SK-N-SH (cell line): ENCODE data around the gene MAP1LC3B. TPM values are rescaled to one million over a fixed set of nuclear protein-coding genes. Genes with fewer than 3 reads are reported as not detected.

ENCODE experiments used
- CTCF ChIA-PET: fragments of 300-600, 350-600 bp; formaldehyde crosslinking; extraction: SDS; loops from one replicate; lab custom pipeline; 2021; lab: Yijun Ruan, JAX
- POLR2A ChIA-PET: fragments of 350-600 bp; sonication (Branson Sonifier 250); formaldehyde crosslinking; extraction: SDS; loops from one replicate; lab custom pipeline; 2020; ENCODE audit warnings: antibody characterized with exemption, inconsistent platforms; lab: Yijun Ruan, JAX
- DNase-seq: peaks from one replicate; pipeline ENCODE4 v3.0.0; 2012
- H2AFZ ChIP-seq: fragments of 200-600 bp; sonication (generic); 2 replicates; pipeline ENCODE4 v1.8.1; 2016; ENCODE audit warnings: antibody characterized with exemption, mild to moderate bottlenecking, low read depth
- H3F3A ChIP-seq: fragments of 200-600 bp; sonication (generic); replicated peaks from 2 replicates; pipeline ENCODE3; 2016; ENCODE audit warnings: antibody characterized with exemption, mild to moderate bottlenecking; ENCODE audit not compliant: insufficient read depth
- H3K27ac ChIP-seq, 2 experiments: fragments of 200-500 bp in 1 of 2; fragments of 200-600 bp in 1 of 2; sonication (Bioruptor generic) in 1 of 2; sonication (generic), shearing (Covaris generic) in 1 of 2; 2 replicates each; pipeline versions ENCODE4 v1.5.1 to v1.6.1; 2014 to 2016; ENCODE audit warnings: low read depth in 2 of 2, inconsistent platforms in 1 of 2, low read length in 1 of 2, mild to moderate bottlenecking in 1 of 2, mixed read lengths in 1 of 2
- H3K27me3 ChIP-seq: fragments of 200-600 bp; sonication (generic), shearing (Covaris generic); 2 replicates; pipeline ENCODE4 v1.6.1; 2016; ENCODE audit warnings: mixed run types; ENCODE audit not compliant: insufficient read depth
- H3K36me3 ChIP-seq, 2 experiments: fragments of 200-500 bp in 1 of 2; fragments of 200-600 bp in 1 of 2; sonication (Bioruptor generic) in 1 of 2; sonication (generic) in 1 of 2; replicated peaks in 1 of 2; 2 replicates each; pipeline versions ENCODE3 to v1.5.1; 2014 to 2016; ENCODE audit warnings: low read length in 1 of 2, mild to moderate bottlenecking in 1 of 2; ENCODE audit not compliant: insufficient read depth in 2 of 2, control insufficient read depth in 1 of 2
- H3K4me1 ChIP-seq, 2 experiments: fragments of 200-500 bp in 1 of 2; fragments of 200-600 bp in 1 of 2; sonication (Bioruptor generic) in 1 of 2; sonication (generic), shearing (Covaris generic) in 1 of 2; 2 replicates each; pipeline versions ENCODE4 v1.5.1 to v1.6.1; 2014 to 2016; ENCODE audit warnings: low read depth in 1 of 2, low read length in 1 of 2, mixed run types in 1 of 2; ENCODE audit not compliant: insufficient read depth in 2 of 2, control insufficient read depth in 1 of 2
- H3K4me2 ChIP-seq: fragments of 200-600 bp; sonication (generic), shearing (Covaris generic); 2 replicates; pipeline ENCODE4 v1.6.1; 2017; ENCODE audit warnings: mixed run types
- H3K4me3 ChIP-seq, 2 experiments: fragments of 200-500 bp in 1 of 2; fragments of 200-600 bp in 1 of 2; sonication (Bioruptor generic) in 1 of 2; sonication (generic), shearing (Covaris generic) in 1 of 2; 2 replicates each; pipeline versions ENCODE4 v1.5.1 to v1.8.1; 2014 to 2016; ENCODE audit warnings: low read depth in 2 of 2, inconsistent platforms in 1 of 2, low read length in 1 of 2, mild to moderate bottlenecking in 1 of 2, mixed read lengths in 1 of 2, moderate library complexity in 1 of 2
- H3K79me2 ChIP-seq: fragments of 200-600 bp; sonication (generic); 2 replicates; pipeline ENCODE4 v1.8.1; 2017; ENCODE audit warnings: mild to moderate bottlenecking; ENCODE audit not compliant: insufficient read depth
- H3K9ac ChIP-seq: fragments of 200-600 bp; sonication (generic); 2 replicates; pipeline ENCODE4 v1.6.1; 2017; ENCODE audit warnings: mixed run types
- H3K9me2 ChIP-seq: fragments of 200-600 bp; sonication (generic); 2 replicates; pipeline ENCODE4 v1.6.1; 2017; ENCODE audit warnings: mixed run types
- H3K9me3 ChIP-seq: fragments of 200-600 bp; sonication (generic); 2 replicates; pipeline ENCODE4 v1.6.1; 2017; ENCODE audit warnings: mixed run types, mild to moderate bottlenecking, moderate library complexity
- H4K20me1 ChIP-seq: fragments of 200-600 bp; sonication (generic); 2 replicates; pipeline ENCODE4 v1.6.1; 2017; ENCODE audit warnings: mild to moderate bottlenecking, mixed run types; ENCODE audit not compliant: insufficient read depth
- ELF1 ChIP-seq: IDR thresholded peaks from 2 replicates; pipeline ENCODE4 v1.4.0; 2012
- EP300 ChIP-seq, 2 experiments: IDR thresholded peaks; 2 replicates each; pipeline versions ENCODE4 v1.4.0 to v1.6.1; 2012; ENCODE audit warnings: borderline replicate concordance in 1 of 2, low read depth in 1 of 2, low read length in 1 of 2
- FOSL2 ChIP-seq: IDR thresholded peaks from 2 replicates; pipeline ENCODE4 v1.4.0; 2012; ENCODE audit warnings: low read depth, mild to moderate bottlenecking, moderate library complexity, borderline replicate concordance
- GABPA ChIP-seq: IDR thresholded peaks from 2 replicates; pipeline ENCODE4 v1.4.0; 2012; ENCODE audit warnings: low read depth, mild to moderate bottlenecking
- JUND ChIP-seq: IDR thresholded peaks from 2 replicates; pipeline ENCODE4 v1.4.0; 2012
- MEF2A ChIP-seq: IDR thresholded peaks from 2 replicates; pipeline ENCODE4 v1.4.0; 2012; ENCODE audit warnings: low read depth, borderline replicate concordance
- MXI1 ChIP-seq: IDR thresholded peaks from 2 replicates; pipeline ENCODE4 v1.6.1; 2012; ENCODE audit warnings: mild to moderate bottlenecking, low read depth, low read length, improper control_type of control experiment
- NRF1 ChIP-seq: IDR thresholded peaks from 2 replicates; pipeline ENCODE4 v1.6.1; 2012; ENCODE audit warnings: low read depth, mild to moderate bottlenecking, low read length
- POLR2AphosphoS5 ChIP-seq: IDR thresholded peaks from 2 replicates; pipeline ENCODE4 v1.6.1; 2012; ENCODE audit warnings: low read depth, low read length
- RAD21 ChIP-seq: IDR thresholded peaks from 2 replicates; pipeline ENCODE4 v1.6.1; 2012; ENCODE audit warnings: mild to moderate bottlenecking, low read length
- RCOR1 ChIP-seq: fragments of 150-350 bp; IDR thresholded peaks from 2 replicates; pipeline ENCODE4 v1.6.1; 2017; ENCODE audit warnings: antibody characterized with exemption, low read length
- RFX5 ChIP-seq: IDR thresholded peaks from 2 replicates; pipeline ENCODE4 v1.6.1; 2012; ENCODE audit warnings: mild to moderate bottlenecking, improper control_type of control experiment, low read length
- TCF12 ChIP-seq: IDR thresholded peaks from 2 replicates; pipeline ENCODE4 v1.4.0; 2012
- WGBS: methylation state at CpG from one replicate; pipeline ENCODE4 v1.1.6; 2017; ENCODE audit warnings: low lambda C conversion rate; 5-methylcytosine and 5-hydroxymethylcytosine counted together
- polyA plus RNA-seq, 3 experiments: library from polyadenylated mRNA; depleted of rRNA; stranded (reverse); fragments of >200 nt; gene quantifications; 2 replicates each; pipeline ENCODE4 v1.2.3, GENCODE V29; 2012
- TF ChIP-seq, protein P1 (sequence below): IDR thresholded peaks from 2 replicates; pipeline ENCODE4 v1.4.0; 2012; ENCODE audit warnings: low read depth, borderline replicate concordance
- TF ChIP-seq, protein P2 (sequence below): fragments of 150-350 bp; IDR thresholded peaks from 2 replicates; pipeline ENCODE4 v1.6.1; 2016; ENCODE audit warnings: mild to moderate bottlenecking, low read depth, low read length
- TF ChIP-seq, protein P3 (sequence below): IDR thresholded peaks from 2 replicates; pipeline ENCODE4 v1.4.0; 2012; ENCODE audit warnings: low read depth
- TF ChIP-seq, protein P4 (sequence below): IDR thresholded peaks from 2 replicates; pipeline ENCODE4 v1.4.0; 2012; ENCODE audit warnings: low read depth, borderline replicate concordance

Gene MAP1LC3B
- polyA plus RNA-seq, 1 of the 3 experiments (the other 2 are of a cell fraction) = 33.7 TPM

DNA sequence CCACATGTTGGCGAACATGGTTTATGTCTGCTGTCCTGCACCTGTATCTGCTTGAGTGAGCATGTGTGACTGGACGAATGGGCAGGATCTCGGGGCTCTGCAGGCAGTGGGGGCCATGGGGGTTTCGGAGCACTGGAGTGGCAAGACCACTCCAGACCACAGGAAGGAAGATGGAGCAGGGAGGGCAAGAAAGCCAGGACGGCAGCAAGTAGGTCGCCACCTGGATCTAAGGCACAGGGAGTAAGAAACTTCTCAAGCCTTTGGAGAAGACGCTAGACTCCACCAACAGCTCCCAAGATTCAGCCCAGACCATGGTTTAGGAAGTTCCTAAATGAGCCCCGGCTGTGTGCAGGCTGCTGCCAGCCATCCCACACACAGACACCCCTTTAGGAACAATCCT lies 42.1 kb upstream of the MAP1LC3B start:
- H2AFZ ChIP-seq = no peak overlapping the region
- peak overlapping the region in 1 of 2 experiments; percentile 77; a peak in 2 of 4 replicates for H3K27ac ChIP-seq
- H3K27me3 ChIP-seq = no peaks in the 10 kb centered on the region
- peaks cover 3% of the 10 kb centered on the region for H3F3A ChIP-seq
- peaks cover 14% of the 10 kb centered on the region; the same call in 1 of the 2 replicates for H3K79me2 ChIP-seq
- H3K36me3 ChIP-seq = peaks cover 6 to 9% of the 10 kb centered on the region in 2 experiments
- TF ChIP-seq, protein P1, sequence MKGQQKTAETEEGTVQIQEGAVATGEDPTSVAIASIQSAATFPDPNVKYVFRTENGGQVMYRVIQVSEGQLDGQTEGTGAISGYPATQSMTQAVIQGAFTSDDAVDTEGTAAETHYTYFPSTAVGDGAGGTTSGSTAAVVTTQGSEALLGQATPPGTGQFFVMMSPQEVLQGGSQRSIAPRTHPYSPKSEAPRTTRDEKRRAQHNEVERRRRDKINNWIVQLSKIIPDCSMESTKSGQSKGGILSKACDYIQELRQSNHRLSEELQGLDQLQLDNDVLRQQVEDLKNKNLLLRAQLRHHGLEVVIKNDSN = no peak
- no peak for TF ChIP-seq RFX5
- TF ChIP-seq MEF2A = no peak
- no peak for TF ChIP-seq TCF12
- TF ChIP-seq JUND = no peak
- no peak for TF ChIP-seq EP300 (IDR thresholded peaks at IDR 0.05; ENCODE audit: borderline replicate concordance in 1 of 2, low read depth in 1 of 2, low read length in 1 of 2)
- TF ChIP-seq RAD21 = no peak
- TF ChIP-seq, protein P2, sequence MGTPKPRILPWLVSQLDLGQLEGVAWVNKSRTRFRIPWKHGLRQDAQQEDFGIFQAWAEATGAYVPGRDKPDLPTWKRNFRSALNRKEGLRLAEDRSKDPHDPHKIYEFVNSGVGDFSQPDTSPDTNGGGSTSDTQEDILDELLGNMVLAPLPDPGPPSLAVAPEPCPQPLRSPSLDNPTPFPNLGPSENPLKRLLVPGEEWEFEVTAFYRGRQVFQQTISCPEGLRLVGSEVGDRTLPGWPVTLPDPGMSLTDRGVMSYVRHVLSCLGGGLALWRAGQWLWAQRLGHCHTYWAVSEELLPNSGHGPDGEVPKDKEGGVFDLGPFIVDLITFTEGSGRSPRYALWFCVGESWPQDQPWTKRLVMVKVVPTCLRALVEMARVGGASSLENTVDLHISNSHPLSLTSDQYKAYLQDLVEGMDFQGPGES = no peak
- TF ChIP-seq NRF1 = no peak
- TF ChIP-seq, protein P3, sequence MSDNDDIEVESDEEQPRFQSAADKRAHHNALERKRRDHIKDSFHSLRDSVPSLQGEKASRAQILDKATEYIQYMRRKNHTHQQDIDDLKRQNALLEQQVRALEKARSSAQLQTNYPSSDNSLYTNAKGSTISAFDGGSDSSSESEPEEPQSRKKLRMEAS = no peak
- TF ChIP-seq, protein P4, sequence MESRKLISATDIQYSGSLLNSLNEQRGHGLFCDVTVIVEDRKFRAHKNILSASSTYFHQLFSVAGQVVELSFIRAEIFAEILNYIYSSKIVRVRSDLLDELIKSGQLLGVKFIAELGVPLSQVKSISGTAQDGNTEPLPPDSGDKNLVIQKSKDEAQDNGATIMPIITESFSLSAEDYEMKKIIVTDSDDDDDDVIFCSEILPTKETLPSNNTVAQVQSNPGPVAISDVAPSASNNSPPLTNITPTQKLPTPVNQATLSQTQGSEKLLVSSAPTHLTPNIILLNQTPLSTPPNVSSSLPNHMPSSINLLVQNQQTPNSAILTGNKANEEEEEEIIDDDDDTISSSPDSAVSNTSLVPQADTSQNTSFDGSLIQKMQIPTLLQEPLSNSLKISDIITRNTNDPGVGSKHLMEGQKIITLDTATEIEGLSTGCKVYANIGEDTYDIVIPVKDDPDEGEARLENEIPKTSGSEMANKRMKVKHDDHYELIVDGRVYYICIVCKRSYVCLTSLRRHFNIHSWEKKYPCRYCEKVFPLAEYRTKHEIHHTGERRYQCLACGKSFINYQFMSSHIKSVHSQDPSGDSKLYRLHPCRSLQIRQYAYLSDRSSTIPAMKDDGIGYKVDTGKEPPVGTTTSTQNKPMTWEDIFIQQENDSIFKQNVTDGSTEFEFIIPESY = no peak
- CTCF ChIA-PET = interaction anchor here (0.9 to 1.5 kb wide), 4 partner anchors 24 to 67 kb away, joined by 3 to 5 read pairs (median 4); partner anchors contain the start of gene FBXO31
- no peaks in the 10 kb centered on the region for H4K20me1 ChIP-seq
- no peak overlapping the region for H3K9ac ChIP-seq
- H3K9me2 ChIP-seq = no peaks in the 10 kb centered on the region
- DNase-seq = no peak
- no peaks in the 10 kb centered on the region for H3K9me3 ChIP-seq
- H3K4me2 ChIP-seq = no peak overlapping the region
- POLR2A ChIA-PET = interaction anchor here (1.6 kb wide), 1 partner anchor 33 kb away, joined by 4 read pairs; the partner anchor contains the start of gene C16orf95
- 95% methylated on average over 8 of the region's 8 CpGs for WGBS
- H3K4me1 ChIP-seq = peaks cover 0 to 30% of the 10 kb centered on the region in 2 experiments; a peak in 3 of 4 replicates
- H3K4me3 ChIP-seq = no peak overlapping the region

DNA sequence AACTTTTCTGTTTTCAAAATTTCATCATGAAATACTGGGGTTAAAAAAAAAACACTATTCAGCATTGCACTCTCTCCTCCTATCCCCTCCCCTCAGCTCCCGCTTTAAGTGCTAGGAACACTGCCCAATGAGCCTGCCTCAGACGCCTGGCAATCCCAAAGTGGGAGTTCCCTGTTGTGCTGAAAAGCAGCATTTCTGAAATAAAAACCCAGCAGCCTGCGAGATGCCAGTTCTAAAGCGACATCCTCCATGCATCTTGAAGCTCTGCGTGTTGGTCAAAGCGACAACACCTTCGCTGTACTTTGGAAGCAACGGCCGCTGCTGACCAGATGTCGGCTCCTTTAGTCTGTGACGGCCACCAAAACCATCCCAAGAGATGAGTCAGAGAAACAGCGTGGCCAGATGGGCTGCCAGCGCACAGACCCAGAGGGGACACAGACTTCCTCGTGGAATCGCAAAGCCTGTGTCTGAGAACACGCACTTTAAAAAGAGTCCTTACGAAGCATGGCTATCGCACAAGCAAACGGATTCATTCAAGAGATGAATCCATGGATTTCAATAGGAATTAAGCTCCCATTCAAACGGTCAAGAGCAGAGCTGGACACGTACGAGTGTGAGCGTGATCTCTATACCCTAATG lies 41.3 kb upstream of the MAP1LC3B start:
- Histone ChIP-seq H3K9me3 (no peaks in the 10 kb centered on the region), H3F3A (peaks cover 3% of the 10 kb centered on the region), H3K9me2 (no peaks in the 10 kb centered on the region), H3K27me3 (no peaks in the 10 kb centered on the region), H3K4me2 (peak overlapping the region; percentile 43; the same call in 1 of the 2 replicates), H2AFZ (no peak overlapping the region), H3K9ac (no peak overlapping the region), H3K27ac (peak overlapping the region; percentile 6 to 77; a peak in 3 of 4 replicates), H3K4me1 (peaks cover 0 to 30% of the 10 kb centered on the region in 2 experiments; a peak in 3 of 4 replicates), H3K4me3 (peak overlapping the region in 1 of 2 experiments; percentile 1; a peak in 1 of 4 replicates), H3K36me3 (peaks cover 6 to 9% of the 10 kb centered on the region in 2 experiments), H3K79me2 (peaks cover 14% of the 10 kb centered on the region; the same call in 1 of the 2 replicates), H4K20me1 (no peaks in the 10 kb centered on the region)
- WGBS = 40% methylated on average over 23 of the region's 23 CpGs
- peak; percentile 85 for DNase-seq
- TF ChIP-seq RCOR1 (peak; percentile 47; the same call in 1 of the 2 replicates), RFX5 (no peak), TCF12 (peak; percentile 68), MXI1 (peak; percentile 96), POLR2AphosphoS5 (0 out of 2 replicates have a peak, but pooled peaks have one; percentile 17), GABPA (no peak), FOSL2 (peak; percentile 18; the same call in 1 of the 2 replicates), ELF1 (no peak)
- TF ChIP-seq, protein P1 = no peak
- POLR2A ChIA-PET = interaction anchor here (0.6 to 1.6 kb wide), 2 partner anchors 34 to 429 kb away, joined by 3 to 4 read pairs; partner anchors contain the start of gene C16orf95
- CTCF ChIA-PET = interaction anchor here (0.7 to 1.8 kb wide), 3 partner anchors 23 to 1530 kb away, joined by 3 to 5 read pairs (median 4); partner anchors contain the start of gene C16orf95
